GM23338 (cell line): ENCODE measurements around the gene PRPSAP1. TPM values are rescaled to one million over a fixed set of nuclear protein-coding genes. Genes with fewer than 3 reads are reported as not detected.

Experiments
- ATAC-seq: fragments of 200-7000 bp; cut with Tn5 transposase; 3 replicates; pipeline ENCODE4 v1.9.1; 2020
- DNase-seq: peaks from one replicate; pipeline ENCODE4 v3.0.0-alpha.2; 2015; ENCODE audit warnings: low spot score
- H2AFZ ChIP-seq: fragments of 200-600 bp; sonication (generic); 2 replicates; pipeline ENCODE4 v1.8.0; 2016; ENCODE audit warnings: antibody characterized with exemption, mild to moderate bottlenecking, moderate library complexity
- H3F3A ChIP-seq: fragments of 200-600 bp; sonication (generic); replicated peaks from 2 replicates; pipeline ENCODE4 v1.8.0; 2017; ENCODE audit warnings: antibody characterized with exemption, mixed run types, low read depth
- H3K27ac ChIP-seq: fragments of 200-600 bp; sonication (generic); 2 replicates; pipeline ENCODE4 v1.6.1; 2016; ENCODE audit warnings: low read depth
- H3K27me3 ChIP-seq: fragments of 200-600 bp; sonication (generic); 2 replicates; pipeline ENCODE4 v1.8.0; 2016; ENCODE audit warnings: mild to moderate bottlenecking, mixed run types, moderate library complexity; ENCODE audit not compliant: insufficient read depth
- H3K36me3 ChIP-seq: fragments of 200-600 bp; sonication (generic); 2 replicates; pipeline ENCODE4 v1.8.0; 2016; ENCODE audit warnings: mild to moderate bottlenecking; ENCODE audit not compliant: insufficient read depth
- H3K4me1 ChIP-seq: fragments of 200-600 bp; sonication (generic); 2 replicates; pipeline ENCODE4 v1.8.0; 2016; ENCODE audit warnings: mild to moderate bottlenecking, moderate library complexity; ENCODE audit not compliant: insufficient read depth
- H3K4me2 ChIP-seq: fragments of 200-600 bp; sonication (generic); 2 replicates; pipeline ENCODE4 v1.7.1; 2017; ENCODE audit warnings: mixed run types
- H3K4me3 ChIP-seq: fragments of 200-600 bp; sonication (generic); 2 replicates; pipeline ENCODE4 v1.6.1; 2016; ENCODE audit warnings: mixed run types
- H3K79me2 ChIP-seq: fragments of 200-600 bp; sonication (generic); replicated peaks from 2 replicates; pipeline ENCODE4 v1.8.0; 2017; ENCODE audit warnings: mild to moderate bottlenecking; ENCODE audit not compliant: insufficient read depth
- H3K9me2 ChIP-seq: fragments of 200-600 bp; sonication (generic); 2 replicates; pipeline ENCODE4 v1.8.0; 2017; ENCODE audit not compliant: insufficient read depth
- H4K20me1 ChIP-seq: fragments of 200-600 bp; sonication (generic); replicated peaks from 2 replicates; pipeline ENCODE4 v1.8.0; 2017; ENCODE audit warnings: mild to moderate bottlenecking; ENCODE audit not compliant: insufficient read depth
- H3K27ac Mint-ChIP-seq: 2 replicates; pipeline ENCODE4 v1.8.0; 2020; ENCODE audit warnings: inconsistent platforms, mild to moderate bottlenecking, moderate library complexity, mixed read lengths
- H3K27me3 Mint-ChIP-seq: 3 replicates; pipeline ENCODE4 v1.8.0; 2022; ENCODE audit warnings: low read depth, mild to moderate bottlenecking, moderate library complexity, mixed read lengths, inconsistent platforms; ENCODE audit not compliant: insufficient read depth, poor library complexity
- H3K36me3 Mint-ChIP-seq: 3 replicates; pipeline ENCODE4 v1.8.0; 2021; ENCODE audit warnings: low read depth, mild to moderate bottlenecking, inconsistent platforms, moderate library complexity, mixed read lengths
- H3K4me1 Mint-ChIP-seq: 3 replicates; pipeline ENCODE4 v1.8.0; 2020; ENCODE audit warnings: mild to moderate bottlenecking, inconsistent platforms, mixed read lengths
- H3K4me3 Mint-ChIP-seq: 3 replicates; pipeline ENCODE4 v1.8.0; 2021; ENCODE audit warnings: moderate library complexity, mild to moderate bottlenecking, inconsistent platforms, mixed read lengths
- H3K9me3 Mint-ChIP-seq: 3 replicates; pipeline ENCODE4 v1.8.0; 2020; ENCODE audit warnings: moderate library complexity, mild to moderate bottlenecking, inconsistent platforms, mixed read lengths
- CREB1 ChIP-seq: fragments of 250-450 bp; sonication (Bioruptor Pico); IDR thresholded peaks from 2 replicates; pipeline ENCODE4 v1.5.0; 2020; ENCODE audit warnings: low read depth, mild to moderate bottlenecking, moderate library complexity
- EZH2 ChIP-seq: fragments of 200-600 bp; sonication (generic); IDR thresholded peaks from one replicate; pipeline ENCODE4 v1.8.0; 2017; ENCODE audit warnings: antibody characterized with exemption, mild to moderate bottlenecking, low read depth; ENCODE audit not compliant: unreplicated experiment
- EZH2phosphoT487 ChIP-seq: fragments of 200-600 bp; sonication (generic); IDR thresholded peaks from one replicate; pipeline ENCODE4 v1.8.1; 2018; ENCODE audit warnings: antibody characterized with exemption; ENCODE audit not compliant: unreplicated experiment
- JUNB ChIP-seq: IDR thresholded peaks from one replicate; pipeline ENCODE4 v1.6.1; 2016; ENCODE audit warnings: antibody characterized with exemption; ENCODE audit not compliant: unreplicated experiment
- NANOG ChIP-seq: IDR thresholded peaks from 2 replicates; pipeline ENCODE4 v1.6.1; 2016; ENCODE audit warnings: antibody characterized with exemption, borderline replicate concordance
- POLR2AphosphoS5 ChIP-seq: IDR thresholded peaks from 2 replicates; pipeline ENCODE4 v1.6.1; 2016; ENCODE audit warnings: antibody characterized with exemption, low read depth
- STAT1 ChIP-seq: IDR thresholded peaks from one replicate; pipeline ENCODE4 v1.6.1; 2016; ENCODE audit warnings: antibody characterized with exemption; ENCODE audit not compliant: unreplicated experiment
- ZNF114 ChIP-seq: fragments of 250-450 bp; sonication (Bioruptor Pico); IDR thresholded peaks from 2 replicates; pipeline ENCODE4 v1.5.0; 2020; ENCODE audit warnings: mild to moderate bottlenecking, moderate library complexity
- ZNF331 ChIP-seq: fragments of 250-450 bp; sonication (Bioruptor Pico); IDR thresholded peaks from 2 replicates; pipeline ENCODE4 v1.5.0; 2020; ENCODE audit warnings: low read depth, mild to moderate bottlenecking, moderate library complexity
- polyA plus RNA-seq: library from polyadenylated mRNA; unstranded; fragments of >200 nt; fragmentation: Nextera tagmentation; extraction: Ambion mirVana; gene quantifications from 2 replicates; pipeline ENCODE4 v1.2.1, GENCODE V29; 2016
- total RNA-seq: library from RNA; depleted of rRNA; stranded (reverse); fragments of >200 nt; shearing (Covaris generic); gene quantifications from 2 replicates; pipeline ENCODE4 v1.2.3, GENCODE V29; 2014
- TF ChIP-seq, protein P1 (sequence below): IDR thresholded peaks from 2 replicates; pipeline ENCODE4 v1.6.1; 2016; ENCODE audit warnings: antibody characterized with exemption
- TF ChIP-seq, protein P2 (sequence below), 2 experiments: fragments of 200-600 bp in 1 of 2; sonication (generic) in 1 of 2; conservative IDR thresholded peaks; 2 replicates each; pipeline versions ENCODE4 v1.5.1 to v1.6.1; 2016 to 2017; ENCODE audit warnings: antibody characterized with exemption in 2 of 2, low read depth in 2 of 2, mild to moderate bottlenecking in 2 of 2, moderate library complexity in 1 of 2
- TF ChIP-seq, protein P3 (sequence below): IDR thresholded peaks from one replicate; pipeline ENCODE4 v1.6.1; 2018; ENCODE audit warnings: antibody characterized with exemption; ENCODE audit not compliant: unreplicated experiment

PRPSAP1 gene
- total and polyA plus RNA-seq, 2 experiments from 2014 or later, result 39.5 to 58.8 TPM

DNA sequence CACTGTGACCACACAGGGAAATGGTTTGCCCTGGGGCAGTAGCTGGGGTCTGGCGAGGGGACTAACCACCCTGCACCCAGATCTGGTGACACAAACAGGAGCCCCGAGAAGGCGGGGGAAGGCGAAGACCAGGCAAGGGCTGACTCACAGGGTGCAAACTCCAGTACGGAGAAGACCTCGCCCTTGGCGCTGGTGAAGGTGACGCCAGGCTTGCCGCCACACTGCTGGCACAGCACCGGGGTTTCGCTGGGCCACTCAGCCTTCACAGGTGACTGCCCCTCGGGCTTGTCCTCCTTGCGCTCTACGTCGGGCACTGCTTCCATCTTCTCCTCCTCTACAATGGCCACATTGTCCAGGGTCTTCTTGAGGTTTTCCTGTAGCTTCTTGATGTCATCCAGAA lies 42.3 kb upstream of the PRPSAP1 start:
- H4K20me1 ChIP-seq, result 0 out of 2 replicates have a peak, but pooled peaks cover 4% of the 10 kb centered on the region
- Mint-ChIP-seq H3K27me3 (peaks cover 9% of the 10 kb centered on the region), H3K9me3 (no peaks in the 10 kb centered on the region), H3K27ac (no peak overlapping the region), H3K4me3 (no peak overlapping the region), H3K36me3 (peaks cover 79% of the 10 kb centered on the region), H3K4me1 (no peaks in the 10 kb centered on the region; the same call in 2 of the 3 replicates)
- no peaks in the 10 kb centered on the region for H3K27me3 ChIP-seq
- TF ChIP-seq JUNB (no peak), ZNF331 (CRISPR knock-in tag) (no peak), EZH2phosphoT487 (no peak), CREB1 (CRISPR knock-in tag) (no peak), POLR2AphosphoS5 (no peak), ZNF114 (CRISPR knock-in tag) (no peak), NANOG (no peak), EZH2 (no peak), STAT1 (no peak)
- TF ChIP-seq, protein P1, sequence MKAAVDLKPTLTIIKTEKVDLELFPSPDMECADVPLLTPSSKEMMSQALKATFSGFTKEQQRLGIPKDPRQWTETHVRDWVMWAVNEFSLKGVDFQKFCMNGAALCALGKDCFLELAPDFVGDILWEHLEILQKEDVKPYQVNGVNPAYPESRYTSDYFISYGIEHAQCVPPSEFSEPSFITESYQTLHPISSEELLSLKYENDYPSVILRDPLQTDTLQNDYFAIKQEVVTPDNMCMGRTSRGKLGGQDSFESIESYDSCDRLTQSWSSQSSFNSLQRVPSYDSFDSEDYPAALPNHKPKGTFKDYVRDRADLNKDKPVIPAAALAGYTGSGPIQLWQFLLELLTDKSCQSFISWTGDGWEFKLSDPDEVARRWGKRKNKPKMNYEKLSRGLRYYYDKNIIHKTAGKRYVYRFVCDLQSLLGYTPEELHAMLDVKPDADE, result no peak
- TF ChIP-seq, protein P2, sequence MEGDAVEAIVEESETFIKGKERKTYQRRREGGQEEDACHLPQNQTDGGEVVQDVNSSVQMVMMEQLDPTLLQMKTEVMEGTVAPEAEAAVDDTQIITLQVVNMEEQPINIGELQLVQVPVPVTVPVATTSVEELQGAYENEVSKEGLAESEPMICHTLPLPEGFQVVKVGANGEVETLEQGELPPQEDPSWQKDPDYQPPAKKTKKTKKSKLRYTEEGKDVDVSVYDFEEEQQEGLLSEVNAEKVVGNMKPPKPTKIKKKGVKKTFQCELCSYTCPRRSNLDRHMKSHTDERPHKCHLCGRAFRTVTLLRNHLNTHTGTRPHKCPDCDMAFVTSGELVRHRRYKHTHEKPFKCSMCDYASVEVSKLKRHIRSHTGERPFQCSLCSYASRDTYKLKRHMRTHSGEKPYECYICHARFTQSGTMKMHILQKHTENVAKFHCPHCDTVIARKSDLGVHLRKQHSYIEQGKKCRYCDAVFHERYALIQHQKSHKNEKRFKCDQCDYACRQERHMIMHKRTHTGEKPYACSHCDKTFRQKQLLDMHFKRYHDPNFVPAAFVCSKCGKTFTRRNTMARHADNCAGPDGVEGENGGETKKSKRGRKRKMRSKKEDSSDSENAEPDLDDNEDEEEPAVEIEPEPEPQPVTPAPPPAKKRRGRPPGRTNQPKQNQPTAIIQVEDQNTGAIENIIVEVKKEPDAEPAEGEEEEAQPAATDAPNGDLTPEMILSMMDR (conservative IDR thresholded peaks at IDR 0.05; ENCODE audit: low read depth in 2 of 2), result no peak
- TF ChIP-seq, protein P3, sequence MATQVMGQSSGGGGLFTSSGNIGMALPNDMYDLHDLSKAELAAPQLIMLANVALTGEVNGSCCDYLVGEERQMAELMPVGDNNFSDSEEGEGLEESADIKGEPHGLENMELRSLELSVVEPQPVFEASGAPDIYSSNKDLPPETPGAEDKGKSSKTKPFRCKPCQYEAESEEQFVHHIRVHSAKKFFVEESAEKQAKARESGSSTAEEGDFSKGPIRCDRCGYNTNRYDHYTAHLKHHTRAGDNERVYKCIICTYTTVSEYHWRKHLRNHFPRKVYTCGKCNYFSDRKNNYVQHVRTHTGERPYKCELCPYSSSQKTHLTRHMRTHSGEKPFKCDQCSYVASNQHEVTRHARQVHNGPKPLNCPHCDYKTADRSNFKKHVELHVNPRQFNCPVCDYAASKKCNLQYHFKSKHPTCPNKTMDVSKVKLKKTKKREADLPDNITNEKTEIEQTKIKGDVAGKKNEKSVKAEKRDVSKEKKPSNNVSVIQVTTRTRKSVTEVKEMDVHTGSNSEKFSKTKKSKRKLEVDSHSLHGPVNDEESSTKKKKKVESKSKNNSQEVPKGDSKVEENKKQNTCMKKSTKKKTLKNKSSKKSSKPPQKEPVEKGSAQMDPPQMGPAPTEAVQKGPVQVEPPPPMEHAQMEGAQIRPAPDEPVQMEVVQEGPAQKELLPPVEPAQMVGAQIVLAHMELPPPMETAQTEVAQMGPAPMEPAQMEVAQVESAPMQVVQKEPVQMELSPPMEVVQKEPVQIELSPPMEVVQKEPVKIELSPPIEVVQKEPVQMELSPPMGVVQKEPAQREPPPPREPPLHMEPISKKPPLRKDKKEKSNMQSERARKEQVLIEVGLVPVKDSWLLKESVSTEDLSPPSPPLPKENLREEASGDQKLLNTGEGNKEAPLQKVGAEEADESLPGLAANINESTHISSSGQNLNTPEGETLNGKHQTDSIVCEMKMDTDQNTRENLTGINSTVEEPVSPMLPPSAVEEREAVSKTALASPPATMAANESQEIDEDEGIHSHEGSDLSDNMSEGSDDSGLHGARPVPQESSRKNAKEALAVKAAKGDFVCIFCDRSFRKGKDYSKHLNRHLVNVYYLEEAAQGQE, result no peak
- no peaks in the 10 kb centered on the region for H3K4me1 ChIP-seq
- no peak overlapping the region for H2AFZ ChIP-seq
- no peaks in the 10 kb centered on the region for H3K79me2 ChIP-seq
- H3K4me3 ChIP-seq, result no peak overlapping the region
- ATAC-seq (no peak), DNase-seq (no peak)
- H3K27ac ChIP-seq, result no peak overlapping the region
- peaks cover 31% of the 10 kb centered on the region for H3K36me3 ChIP-seq
- peaks cover 22% of the 10 kb centered on the region; the same call in 1 of the 2 replicates for H3F3A ChIP-seq
- no peak overlapping the region for H3K4me2 ChIP-seq
- no peaks in the 10 kb centered on the region for H3K9me2 ChIP-seq
